ENCODE data around the gene MYBPC3.
"Not testable (repeated sequence)": the region's sequence is repeated elsewhere in the genome, so short reads cannot be mapped to it uniquely, and the experiment has no call there.

The MYBPC3 gene

GRCh38 chr11:47338396-47339241 lies 13.9 kb downstream of the MYBPC3 start:
- DNase-seq (ENCODE audit: low read depth, low spot score), result no peak

GRCh38 chr11:47337229-47337924 lies 15.1 kb downstream of the MYBPC3 start:
- no peak for DNase-seq (ENCODE audit: low read depth, low spot score)

- no peak for DNase-seq (ENCODE audit: low read depth, low spot score)
Observed at GRCh38 chr11:47336595-47336994, 15.9 kb downstream of the MYBPC3 start.

GRCh38 chr11:47335733-47336132 lies 16.8 kb downstream of the MYBPC3 start:
- DNase-seq (ENCODE audit: low read depth, low spot score), result no peak

- DNase-seq (ENCODE audit: low read depth, low spot score), result not testable (repeated sequence)
Observed at GRCh38 chr11:47334699-47335411, 17.6 kb downstream of the MYBPC3 start.

- DNase-seq (ENCODE audit: low read depth, low spot score), result no peak
Observed at GRCh38 chr11:47333886-47334443, 18.5 kb downstream of the MYBPC3 start.

- DNase-seq (ENCODE audit: low read depth, low spot score), result no peak
Observed at GRCh38 chr11:47333526-47333845, 19.0 kb downstream of the MYBPC3 start.

GRCh38 chr11:47332791-47333525 lies 19.5 kb downstream of the MYBPC3 start:
- no peak for DNase-seq (ENCODE audit: low read depth, low spot score)

GRCh38 chr11:47332303-47332711 lies 20.2 kb downstream of the MYBPC3 start:
- DNase-seq (ENCODE audit: low read depth, low spot score), result no peak

- DNase-seq (ENCODE audit: low read depth, low spot score), result no peak
Observed at GRCh38 chr11:47331454-47332302, 20.8 kb downstream of the MYBPC3 start.

GRCh38 chr11:47329987-47330931 lies 22.2 kb downstream of the MYBPC3 start:
- no peak for DNase-seq (ENCODE audit: low read depth, low spot score)

GRCh38 chr11:47329431-47329986 lies 23.0 kb downstream of the MYBPC3 start:
- no peak for DNase-seq (ENCODE audit: low read depth, low spot score)

- DNase-seq (ENCODE audit: low read depth, low spot score), result no peak
Observed at GRCh38 chr11:47328449-47329390, 23.8 kb downstream of the MYBPC3 start.

- DNase-seq (ENCODE audit: low read depth, low spot score), result no peak
Observed at GRCh38 chr11:47327949-47328348, 24.6 kb downstream of the MYBPC3 start.

- no peak for DNase-seq (ENCODE audit: low read depth, low spot score)
Observed at GRCh38 chr11:47327025-47327424, 25.5 kb downstream of the MYBPC3 start.

- DNase-seq (ENCODE audit: low read depth, low spot score), result no peak
Observed at GRCh38 chr11:47326198-47326597, 26.3 kb downstream of the MYBPC3 start.

GRCh38 chr11:47325271-47326041 lies 27.0 kb downstream of the MYBPC3 start:
- DNase-seq (ENCODE audit: low read depth, low spot score), result peak; percentile 25

Data from astrocyte of the hippocampus (primary cell).